GM18505 (cell line): Measurements from ENCODE around the gene RARS1.
"Not testable (repeated sequence)": the region's sequence is repeated elsewhere in the genome, so short reads cannot be mapped to it uniquely, and the experiment has no call there.

ENCODE experiments used
- ATAC-seq: cut with Tn5 transposase; IDR thresholded peaks from one replicate; pipeline ENCODE4 v1.9.1; 2021; ENCODE audit not compliant: unreplicated experiment
- POLR2A ChIP-seq: IDR thresholded peaks from 4 replicates; pipeline ENCODE4 v1.6.1; 2011; ENCODE audit warnings: borderline replicate concordance; ENCODE audit not compliant: insufficient read depth, insufficient read length; ENCODE audit errors: extremely low read depth

The RARS1 gene

DNA sequence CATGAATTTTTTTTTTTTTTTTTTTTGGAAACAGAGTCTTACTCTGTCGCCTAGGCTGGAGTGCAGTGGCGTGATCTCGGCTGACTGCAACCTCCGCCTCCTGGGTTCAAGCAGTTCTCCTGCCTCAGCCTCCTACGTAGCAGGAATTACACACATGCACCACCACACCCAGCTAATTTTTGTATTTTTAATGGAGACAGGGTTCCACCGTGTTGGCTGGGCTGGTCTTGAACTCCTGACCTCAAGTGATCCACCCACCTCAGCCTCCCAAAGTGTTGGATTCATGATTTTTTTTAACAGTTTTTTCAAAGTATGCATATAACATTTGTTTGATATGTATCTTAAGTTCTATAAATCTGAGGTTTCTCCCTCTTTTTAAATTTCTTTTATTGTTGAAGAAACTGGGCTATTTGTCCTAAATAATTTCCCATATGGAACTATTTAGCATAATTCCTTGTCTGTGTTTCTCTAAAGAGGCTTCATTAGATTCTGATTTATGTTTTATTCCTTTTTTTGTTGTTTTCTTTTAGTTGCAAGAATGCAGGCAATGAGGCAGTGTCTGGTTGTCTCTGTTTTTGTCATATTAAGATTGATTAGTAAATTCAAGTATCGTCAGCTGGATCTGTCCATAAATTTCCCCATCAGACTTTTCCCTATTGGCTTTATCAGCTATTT is 16.4 kb downstream of the RARS1 start:
- no peak for TF ChIP-seq POLR2A
- ATAC-seq: no peak

DNA sequence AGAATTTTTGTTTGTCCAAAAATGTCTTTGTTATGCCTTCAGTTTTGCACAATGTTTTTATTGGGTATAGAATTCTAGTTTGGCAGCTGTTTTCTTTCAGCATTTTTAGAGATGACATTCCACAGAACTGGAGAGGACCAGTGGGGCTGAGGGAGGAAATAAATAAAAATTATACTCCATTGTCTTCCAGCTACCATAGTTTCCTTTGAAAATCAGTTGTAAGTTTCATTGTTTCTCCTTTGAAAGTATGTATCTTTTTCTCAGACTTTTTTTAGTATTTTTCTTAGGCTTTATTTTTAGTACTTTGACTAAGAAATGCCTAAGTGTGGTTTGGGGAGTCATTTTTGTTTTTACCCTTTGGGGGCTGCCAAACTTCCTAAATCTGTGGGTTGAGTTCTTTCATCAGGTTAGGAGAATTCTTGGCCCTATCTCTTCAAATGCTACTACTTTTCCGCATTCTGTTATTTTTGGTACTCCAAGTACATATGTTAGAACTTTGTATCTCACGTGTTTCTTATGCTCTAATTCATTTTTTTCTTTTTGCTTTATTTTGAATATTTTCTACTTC is 27.7 kb downstream of the RARS1 start:
- no peak for ATAC-seq
- no peak for TF ChIP-seq POLR2A

GRCh38 chr5:168525856-168526255 is 39.6 kb downstream of the RARS1 start:
- no peak for TF ChIP-seq POLR2A
- no peak for ATAC-seq

GRCh38 chr5:168527756-168528295 is 41.6 kb downstream of the RARS1 start:
- TF ChIP-seq POLR2A: no peak
- no peak for ATAC-seq

DNA sequence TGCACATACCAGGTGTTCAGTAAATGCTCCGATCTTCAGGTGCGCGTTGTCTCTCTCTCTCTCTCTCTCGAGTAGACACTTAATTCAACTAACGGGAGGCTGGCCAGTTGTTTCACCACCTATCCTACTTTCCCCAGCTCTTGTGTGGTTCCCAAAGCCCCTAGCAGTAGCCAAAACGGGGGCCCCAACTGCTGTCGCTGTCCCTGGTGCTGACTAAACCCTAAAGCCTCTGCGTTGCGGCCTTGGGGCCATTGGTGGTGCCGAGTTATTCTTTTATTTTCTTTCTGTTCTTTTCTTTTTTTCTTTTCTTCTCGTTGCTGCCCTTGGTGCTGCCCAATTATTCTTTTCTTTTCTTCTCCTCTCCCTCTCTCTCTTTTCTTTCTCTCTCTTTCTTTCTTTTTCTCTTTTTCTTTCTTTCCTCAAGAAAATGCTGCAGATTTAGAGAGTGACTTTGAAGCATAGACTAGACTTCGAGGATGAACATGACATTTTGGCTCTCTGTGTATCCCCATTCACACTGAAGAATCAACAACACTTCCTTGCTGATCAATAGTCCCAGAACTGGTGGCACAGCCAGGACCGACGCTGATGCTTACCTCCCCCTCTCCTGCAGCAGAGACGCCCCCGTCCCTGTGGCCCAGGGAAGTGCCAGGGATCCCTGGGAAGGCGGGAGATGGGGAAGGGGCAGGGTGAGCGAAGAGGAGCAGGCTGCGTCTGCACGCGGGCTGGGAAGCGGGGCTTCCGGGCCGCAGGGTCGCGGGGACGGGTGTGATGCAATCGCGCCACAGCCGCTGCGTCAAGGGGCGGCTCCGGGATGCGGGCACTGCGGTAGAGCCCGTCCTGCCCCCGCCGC is 42.5 kb downstream of the RARS1 start, which contains the start of gene FBLL1:
Gene FBLL1 (plus strand): TSS at position 785 of the 853 bp plus-strand sequence. CDS start 200 bp downstream, outside the sequence.
- no peak for ATAC-seq

DNA sequence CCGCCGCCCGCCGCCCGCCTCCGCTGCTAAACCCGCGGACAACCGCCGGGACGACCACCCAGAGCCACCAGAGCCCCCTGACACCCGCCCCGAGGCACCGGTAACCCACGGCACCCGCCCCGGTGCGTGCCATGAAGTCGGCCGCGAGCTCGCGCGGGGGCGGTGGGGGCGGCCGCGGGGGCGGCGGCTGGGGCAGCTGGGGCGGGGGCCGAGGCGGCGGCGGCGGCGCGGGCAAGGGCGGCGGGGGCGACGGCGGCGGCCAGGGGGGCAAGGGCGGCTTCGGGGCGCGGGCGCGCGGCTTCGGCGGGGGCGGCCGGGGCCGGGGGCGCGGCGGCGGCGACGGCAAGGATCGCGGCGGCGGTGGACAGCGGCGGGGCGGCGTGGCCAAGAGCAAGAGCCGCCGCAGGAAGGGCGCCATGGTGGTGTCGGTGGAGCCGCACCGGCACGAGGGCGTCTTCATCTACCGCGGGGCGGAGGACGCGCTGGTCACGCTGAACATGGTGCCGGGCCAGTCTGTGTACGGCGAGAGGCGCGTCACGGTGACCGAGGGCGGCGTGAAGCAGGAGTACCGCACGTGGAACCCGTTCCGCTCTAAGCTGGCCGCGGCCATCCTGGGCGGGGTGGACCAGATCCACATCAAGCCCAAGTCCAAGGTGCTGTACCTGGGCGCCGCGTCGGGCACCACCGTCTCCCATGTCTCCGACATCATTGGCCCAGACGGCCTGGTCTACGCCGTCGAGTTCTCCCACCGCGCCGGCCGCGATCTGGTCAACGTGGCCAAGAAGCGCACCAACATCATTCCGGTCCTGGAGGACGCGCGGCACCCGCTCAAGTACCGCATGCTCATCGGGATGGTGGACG is 43.3 kb downstream of the RARS1 start:
- no peak for TF ChIP-seq POLR2A
- no peak for ATAC-seq

More for the DNA sequence above, 42.5 kb downstream of the RARS1 start, which contains the start of gene FBLL1:
- TF ChIP-seq POLR2A: no peak

DNA sequence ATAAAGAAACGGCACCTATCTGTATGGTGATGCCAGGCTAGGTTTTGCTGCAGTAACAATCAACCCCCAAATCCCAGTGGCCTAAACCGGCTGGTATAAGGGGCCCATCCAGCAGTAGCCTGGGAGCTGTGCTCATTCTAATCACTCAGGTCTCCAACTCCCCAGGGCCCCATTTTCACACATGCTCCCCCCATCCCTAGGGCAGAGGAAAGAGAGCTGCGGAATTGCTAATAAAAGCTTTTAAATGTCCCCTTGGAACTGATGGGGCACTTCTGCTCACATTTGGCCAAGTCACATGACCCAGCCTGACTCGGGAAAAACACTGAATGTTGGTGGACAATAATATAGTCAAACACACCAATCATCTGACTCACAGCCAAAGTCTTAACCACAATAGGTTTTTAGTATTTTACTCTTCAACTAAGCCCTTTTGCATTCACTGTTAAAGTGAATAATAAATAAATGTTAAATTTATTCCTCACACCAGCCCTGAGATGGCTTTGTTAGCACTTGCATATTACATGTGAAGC is 44.4 kb downstream of the RARS1 start:
- no peak for ATAC-seq
- no peak for TF ChIP-seq POLR2A

- ATAC-seq: no peak
- TF ChIP-seq POLR2A: no peak
Measured at GRCh38 chr5:168531191-168531590, 44.9 kb downstream of the RARS1 start.

DNA sequence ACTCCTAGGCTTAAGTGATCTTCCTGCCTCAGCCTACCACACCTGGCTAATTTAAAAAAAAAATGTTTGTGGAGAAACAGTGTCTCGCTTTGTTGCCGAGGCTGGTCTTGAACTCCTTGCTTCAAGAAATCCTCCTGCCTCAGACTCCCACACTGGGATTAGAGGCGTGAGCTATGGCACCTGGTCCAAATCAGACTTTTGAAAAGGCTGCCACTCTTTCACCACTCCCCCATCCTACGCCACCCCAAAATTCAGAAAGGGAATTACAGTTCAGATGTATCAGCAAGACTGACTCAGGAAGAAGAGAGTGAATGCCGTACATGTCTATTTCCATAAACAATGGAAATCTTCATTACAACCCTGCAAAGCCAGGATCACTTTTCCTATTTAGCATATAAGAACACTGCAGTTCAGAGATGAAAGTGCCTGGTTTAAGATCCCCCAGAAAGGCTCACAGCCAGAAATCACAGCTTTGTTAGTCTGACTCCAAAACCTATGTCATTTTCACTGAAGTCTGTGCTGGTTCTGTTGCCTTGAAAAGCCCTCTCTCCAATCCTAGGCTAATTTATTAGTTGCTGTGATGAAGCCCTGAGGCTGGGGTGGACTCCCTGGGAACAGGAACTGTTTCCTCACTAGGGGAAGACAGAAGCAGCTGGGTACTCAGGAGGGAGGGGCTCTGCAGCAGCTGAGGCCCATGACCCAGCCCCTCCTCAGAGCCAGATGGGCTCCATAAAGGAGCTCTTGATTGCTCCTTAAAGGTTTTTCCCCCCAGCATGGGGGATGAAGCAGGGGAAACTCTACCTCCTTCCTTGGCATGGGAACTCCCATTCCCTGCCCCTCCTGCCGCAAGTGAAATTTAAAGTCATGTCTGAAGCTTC is 46.0 kb downstream of the RARS1 start:
- TF ChIP-seq POLR2A: no peak

DNA sequence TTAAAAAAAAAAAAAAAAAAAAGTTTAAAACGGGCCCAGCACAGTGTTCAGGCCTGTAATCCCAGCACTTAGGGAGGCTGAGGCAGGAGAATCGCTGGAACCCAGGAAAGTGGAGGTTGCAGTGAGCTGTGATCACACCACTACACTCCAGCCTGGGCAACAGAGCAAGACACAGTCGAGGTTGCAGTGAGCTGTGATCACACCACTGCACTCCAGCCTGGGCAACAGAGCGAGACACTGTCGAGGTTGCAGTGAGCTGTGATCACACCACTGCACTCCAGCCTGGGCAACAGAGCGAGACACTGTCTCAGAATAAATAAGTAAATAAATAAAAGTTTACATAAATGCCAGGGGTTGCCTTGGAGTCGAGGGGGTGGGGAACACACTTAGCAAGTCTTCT is 48.1 kb downstream of the RARS1 start:
- not testable (repeated sequence) for ATAC-seq

More for the DNA sequence above, 46.0 kb downstream of the RARS1 start:
- no peak for ATAC-seq

GRCh38 chr5:168537176-168537575 is 50.9 kb downstream of the RARS1 start:
- no peak for TF ChIP-seq POLR2A
- no peak for ATAC-seq

- ATAC-seq: no peak
- TF ChIP-seq POLR2A: no peak
Measured at GRCh38 chr5:168549554-168549953, 63.3 kb downstream of the RARS1 start.
